HG02678 (cell line): ENCODE data around the gene ASS1.

Experiments used
- ATAC-seq: cut with Tn5 transposase; IDR thresholded peaks from one replicate; pipeline ENCODE4 v1.9.1; 2021; ENCODE audit warnings: mild to moderate bottlenecking, moderate library complexity; ENCODE audit not compliant: unreplicated experiment

The ASS1 gene

DNA sequence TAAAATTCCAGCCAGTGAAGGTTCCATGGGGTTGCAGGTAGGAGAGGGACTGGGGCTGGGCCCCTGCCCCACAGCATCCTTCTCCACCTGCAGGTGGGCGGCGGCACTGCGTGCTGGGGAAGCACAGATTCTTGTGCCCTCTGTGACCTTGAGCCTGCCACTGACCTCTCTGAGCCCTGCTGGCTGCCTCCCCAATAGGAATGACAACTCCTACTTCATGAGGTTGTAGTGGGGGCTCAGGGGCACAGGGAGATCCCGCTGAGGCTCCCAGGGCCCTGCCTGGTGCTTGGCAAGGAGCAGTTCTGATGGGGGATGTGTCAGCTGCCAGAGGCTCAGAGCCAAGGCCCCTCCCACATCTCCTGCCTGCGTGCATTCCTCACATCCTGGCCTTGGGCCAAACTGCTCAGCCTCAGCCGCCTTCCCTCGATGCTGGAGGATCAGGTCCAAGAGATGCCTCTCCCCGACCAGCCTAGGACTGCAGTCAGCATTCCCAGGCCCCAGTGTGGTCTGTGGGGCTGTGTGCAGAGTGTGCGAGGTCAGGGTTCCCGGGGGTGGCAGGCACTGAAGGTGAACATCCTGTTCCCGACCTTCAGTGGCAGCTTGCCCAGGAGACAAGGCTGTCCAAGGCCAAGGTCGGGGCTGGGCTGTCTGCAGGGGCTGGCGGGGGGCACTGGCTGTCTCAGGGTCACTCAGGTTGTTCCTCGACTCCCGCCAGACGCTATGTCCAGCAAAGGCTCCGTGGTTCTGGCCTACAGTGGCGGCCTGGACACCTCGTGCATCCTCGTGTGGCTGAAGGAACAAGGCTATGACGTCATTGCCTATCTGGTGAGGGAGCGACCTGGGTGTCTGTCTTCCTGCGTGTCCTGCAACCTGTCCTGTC, 7.0 kb downstream of the ASS1 start:
- no peak for ATAC-seq

DNA sequence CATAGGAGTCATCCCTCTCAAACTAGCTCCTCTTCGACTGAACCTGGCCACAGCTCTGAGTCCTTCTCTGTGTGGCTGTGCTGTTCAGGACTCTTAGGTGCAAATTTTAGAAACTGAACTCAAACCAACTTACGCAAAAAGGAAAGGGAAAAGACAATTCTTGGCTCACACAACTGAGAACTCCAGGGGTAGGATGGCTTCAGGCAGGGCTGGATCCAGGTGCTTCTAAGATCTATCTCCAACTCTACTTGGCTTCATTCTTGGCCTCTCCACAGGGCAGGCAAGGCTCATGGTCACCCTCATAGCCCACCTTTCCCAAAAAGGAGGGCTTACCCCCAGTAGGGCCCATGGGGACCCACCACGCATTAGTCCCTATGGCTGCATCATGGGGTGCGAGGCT, 8.1 kb downstream of the ASS1 start:
- no peak for ATAC-seq

DNA sequence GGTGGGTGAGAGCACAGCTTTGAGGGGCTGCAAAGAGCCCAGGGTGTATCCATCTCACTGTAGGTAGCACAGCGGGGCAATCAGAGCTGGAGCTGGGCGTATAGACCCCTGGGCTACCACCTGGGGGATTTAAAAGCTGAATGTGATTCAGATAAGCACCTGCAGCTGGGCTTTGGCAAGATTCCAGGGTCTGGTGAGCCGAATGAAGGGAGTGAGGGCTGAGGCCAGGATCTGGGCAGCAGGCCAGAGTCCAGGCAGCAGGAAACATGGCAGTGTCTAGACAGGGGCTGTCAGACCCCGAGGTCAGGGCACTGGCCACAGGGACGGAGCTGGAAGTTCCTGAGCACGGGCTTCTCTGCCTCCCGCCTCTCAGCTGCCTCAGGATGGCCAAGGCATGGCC, 8.7 kb downstream of the ASS1 start:
- ATAC-seq: no peak

DNA sequence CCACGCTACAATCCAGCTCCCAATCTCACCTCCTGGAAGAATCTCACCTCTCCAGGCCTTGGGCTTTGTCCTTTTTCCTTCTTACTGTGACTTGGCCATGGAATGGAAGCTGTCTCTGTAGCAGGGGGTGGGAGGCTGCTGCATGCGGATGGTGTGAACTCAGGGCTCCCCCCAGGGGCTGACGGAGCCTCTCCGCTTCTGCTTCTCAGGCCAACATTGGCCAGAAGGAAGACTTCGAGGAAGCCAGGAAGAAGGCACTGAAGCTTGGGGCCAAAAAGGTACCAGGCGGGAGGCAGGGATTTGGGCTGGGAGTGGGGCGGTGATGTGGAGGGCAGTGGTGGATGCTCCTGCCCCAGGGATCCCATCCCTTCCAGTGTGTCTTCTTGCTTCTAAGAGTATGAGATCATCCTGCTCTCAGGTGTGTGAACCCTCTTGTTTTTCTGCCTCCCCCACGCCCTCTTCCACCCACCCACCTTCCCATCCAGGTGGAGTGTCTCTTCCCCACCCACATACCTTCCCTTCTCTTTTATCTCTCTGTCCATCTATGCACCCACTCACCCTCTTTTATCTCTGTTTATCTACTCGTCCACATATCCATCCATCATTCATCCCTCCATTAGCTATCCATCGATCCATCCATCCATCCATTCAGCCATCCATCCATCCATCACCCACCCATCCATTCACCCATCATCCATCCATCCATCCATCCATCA, 9.5 kb downstream of the ASS1 start:
- no peak for ATAC-seq

DNA sequence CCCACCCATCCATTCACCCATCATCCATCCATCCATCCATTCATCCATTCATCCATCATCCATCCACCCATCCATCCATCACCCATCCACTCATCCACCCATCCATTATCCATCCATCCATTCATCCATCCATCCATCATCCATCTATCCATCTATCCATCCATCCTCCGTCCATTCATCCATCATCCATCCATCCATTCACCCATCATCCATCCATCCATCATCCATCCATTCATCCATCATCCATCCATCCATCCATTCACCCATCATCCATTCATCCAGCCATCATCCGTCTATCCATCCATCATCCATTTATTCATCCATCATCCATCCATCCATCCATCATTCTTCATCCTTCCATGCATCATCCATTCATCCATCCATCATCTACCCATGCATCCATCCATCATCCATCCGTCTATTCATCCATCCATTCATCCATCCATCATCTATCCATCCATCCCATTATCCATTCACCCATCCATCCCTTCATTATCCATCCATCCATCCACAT, 10.1 kb downstream of the ASS1 start:
- ATAC-seq: no peak

DNA sequence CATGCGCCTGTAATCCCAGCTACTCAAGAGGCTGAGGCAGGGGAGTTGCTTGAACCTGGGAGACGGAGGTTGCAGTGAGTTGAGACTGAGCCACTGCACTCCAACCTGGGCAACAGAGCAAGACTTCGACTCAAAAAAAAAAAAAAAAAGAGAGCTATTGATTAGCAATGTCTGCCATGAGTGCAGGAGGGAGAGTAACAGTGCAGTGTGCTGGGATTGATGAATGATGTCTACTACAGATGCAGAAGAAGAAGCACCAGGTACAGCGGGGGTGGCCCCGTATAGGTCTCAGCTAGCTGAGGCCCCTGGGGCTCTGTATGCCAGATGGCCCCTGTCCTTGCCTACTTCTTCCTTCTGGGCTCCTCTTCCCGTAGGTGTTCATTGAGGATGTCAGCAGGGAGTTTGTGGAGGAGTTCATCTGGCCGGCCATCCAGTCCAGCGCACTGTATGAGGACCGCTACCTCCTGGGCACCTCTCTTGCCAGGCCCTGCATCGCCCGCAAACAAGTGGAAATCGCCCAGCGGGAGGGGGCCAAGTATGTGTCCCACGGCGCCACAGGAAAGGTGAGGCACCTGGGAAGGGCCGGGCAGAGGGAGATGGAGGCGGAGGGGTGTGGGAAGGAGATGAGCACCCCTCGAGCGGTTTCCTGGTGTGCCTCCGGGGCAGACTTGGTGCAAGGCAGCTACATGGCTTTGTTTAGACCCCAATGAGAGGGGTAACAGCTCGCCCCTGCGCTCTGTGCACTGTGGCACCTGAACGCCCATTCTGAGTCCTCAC, 13.5 kb downstream of the ASS1 start:
- ATAC-seq: no peak

DNA sequence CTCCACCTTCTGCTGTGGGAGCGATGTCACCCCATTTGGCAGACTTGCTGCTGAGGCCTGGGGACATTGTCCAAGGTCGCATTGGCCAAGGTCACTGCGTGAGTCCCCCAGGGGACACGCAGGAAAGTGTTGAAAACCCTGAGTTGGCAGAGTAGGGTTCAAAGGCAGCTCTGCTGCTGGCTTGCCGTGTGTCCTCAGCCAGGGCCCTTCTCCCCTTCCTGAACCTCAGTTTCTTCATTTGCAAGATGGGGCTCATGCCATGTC, 14.0 kb downstream of the ASS1 start:
- ATAC-seq: no peak

DNA sequence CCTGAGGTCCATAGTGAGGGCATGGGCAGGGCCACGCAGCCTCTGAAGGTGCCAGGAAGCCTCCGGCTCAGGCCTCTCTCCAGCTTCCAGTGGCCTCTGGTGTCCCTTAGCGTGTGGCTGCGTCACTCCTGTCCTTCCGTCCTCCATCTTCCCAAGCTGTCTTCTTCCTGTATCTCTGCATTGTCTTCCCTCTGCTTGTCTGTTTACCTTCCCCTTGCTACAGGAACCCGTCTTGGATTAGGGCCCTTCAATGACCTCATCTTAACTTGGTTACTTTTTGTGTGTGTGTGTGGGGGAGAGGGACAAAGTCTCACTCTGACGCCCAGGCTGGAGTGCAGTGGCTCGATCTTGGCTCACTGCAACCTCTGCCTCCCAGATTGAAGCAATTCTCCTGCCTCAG, 14.4 kb downstream of the ASS1 start:
- no peak for ATAC-seq

DNA sequence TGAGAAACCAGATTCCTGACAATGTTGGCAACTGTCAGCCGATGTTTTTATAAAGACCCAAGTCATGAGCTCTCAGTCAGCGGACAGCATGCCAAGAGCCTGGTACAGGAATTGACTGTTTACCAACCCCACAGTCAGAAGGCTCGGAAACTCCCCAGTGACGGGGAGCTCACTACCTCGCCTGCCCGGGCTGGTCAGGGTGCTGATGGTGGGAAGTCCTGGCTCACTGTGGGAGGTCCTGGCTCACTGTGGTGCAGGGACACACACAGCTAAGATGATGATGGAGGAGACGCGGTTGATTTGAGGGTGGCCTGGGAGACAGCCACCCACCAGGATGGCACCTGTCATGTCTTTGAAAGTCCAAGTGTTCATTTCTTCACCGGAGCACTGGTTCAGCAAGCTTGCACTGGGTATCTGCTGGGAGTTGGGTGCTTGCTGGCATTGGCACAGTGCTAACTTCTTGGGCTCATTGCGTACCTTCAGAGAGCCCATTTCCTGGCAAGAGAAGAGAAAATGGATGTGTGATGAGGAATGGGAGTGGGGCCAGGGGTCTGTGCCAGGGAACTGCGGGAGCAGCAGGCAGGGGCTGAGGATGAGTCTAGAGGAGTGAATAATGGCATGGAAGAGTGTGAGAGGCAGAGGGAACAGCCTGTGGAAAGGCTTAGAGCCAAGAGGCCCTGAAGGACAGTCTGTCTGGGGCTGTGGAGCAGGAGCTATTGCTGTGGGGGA, 15.3 kb downstream of the ASS1 start:
- no peak for ATAC-seq

DNA sequence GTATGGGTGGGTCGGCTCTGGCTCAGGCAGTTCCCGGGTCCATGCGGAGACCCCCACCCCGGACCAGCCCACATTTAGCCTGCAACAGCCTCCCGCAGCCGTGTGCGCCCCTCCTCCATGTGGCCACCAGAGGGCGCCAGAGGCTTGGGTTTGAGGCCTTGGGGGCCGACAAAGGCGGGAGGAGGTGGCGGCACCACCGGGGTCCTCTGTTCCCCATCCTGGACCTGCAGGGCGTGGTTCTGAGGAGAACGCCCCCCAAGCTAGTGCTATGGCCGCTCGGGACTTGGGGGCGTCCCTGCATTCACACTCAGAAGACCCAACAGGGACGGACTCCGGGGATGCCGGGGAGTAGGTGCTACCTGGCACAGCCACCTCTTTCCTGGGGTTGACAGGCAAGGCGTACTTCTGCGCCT, 16.5 kb downstream of the ASS1 start:
- ATAC-seq: no peak

DNA sequence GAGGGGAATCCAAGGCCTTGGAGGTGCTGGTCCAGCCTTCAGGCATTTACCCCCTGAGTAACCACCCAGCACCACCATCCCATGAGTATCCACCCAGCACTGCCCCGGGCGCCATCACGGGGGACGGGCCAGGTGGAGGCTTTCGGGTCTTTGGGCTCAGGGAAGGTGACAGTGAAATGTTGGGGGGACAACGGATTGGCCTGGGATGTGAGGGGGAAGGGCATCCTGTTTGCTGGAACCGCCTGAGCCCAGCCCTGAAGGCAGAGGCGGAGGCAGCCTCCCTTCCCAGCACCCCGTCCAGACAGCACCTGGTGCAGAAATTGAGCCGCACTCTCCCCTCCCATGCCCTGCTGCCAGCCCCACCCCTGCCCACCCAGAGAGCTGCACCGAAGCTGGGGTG, 17.0 kb downstream of the ASS1 start:
- ATAC-seq: no peak

DNA sequence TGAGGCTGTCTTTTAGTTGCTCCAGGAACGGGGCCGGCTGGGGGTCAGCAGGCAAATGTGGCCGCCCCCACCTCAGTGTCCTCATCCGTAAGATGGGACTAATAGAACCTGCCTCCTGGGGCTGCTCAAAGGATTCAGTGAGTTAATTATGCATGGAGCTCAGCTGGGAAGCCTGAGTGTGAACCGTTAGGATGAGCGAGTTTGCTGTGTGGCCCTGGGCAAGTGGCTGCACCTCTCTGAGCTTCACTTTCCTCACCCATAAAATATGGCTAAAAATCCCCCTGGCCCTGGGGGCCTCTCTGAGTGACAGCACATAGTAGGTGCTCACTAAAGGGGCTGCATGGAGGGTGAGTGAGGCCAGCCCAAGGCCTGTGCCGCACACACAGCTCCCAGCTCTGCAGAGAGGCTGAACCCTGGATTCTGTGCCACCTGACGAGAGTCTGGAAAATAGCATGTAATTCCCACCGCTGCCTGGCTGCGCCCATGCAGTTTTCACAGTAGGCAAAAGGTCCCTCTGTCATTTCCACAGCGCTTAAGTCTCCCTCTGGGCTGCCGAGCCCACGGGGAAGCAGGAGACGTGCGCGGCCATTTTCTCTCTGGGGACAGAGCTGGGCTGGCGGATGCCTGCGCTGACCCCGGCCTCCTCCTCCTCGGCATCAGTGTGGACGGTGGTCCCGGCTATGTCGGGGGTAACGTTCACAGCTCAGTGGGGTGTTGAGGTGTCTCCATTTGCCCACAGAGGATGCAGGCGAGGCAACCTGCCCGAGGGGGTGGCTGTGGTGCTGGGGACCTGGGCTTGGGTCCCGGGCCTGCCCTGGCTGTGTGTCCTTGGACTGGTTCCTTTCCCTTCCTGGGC, 18.2 kb downstream of the ASS1 start:
- no peak for ATAC-seq

DNA sequence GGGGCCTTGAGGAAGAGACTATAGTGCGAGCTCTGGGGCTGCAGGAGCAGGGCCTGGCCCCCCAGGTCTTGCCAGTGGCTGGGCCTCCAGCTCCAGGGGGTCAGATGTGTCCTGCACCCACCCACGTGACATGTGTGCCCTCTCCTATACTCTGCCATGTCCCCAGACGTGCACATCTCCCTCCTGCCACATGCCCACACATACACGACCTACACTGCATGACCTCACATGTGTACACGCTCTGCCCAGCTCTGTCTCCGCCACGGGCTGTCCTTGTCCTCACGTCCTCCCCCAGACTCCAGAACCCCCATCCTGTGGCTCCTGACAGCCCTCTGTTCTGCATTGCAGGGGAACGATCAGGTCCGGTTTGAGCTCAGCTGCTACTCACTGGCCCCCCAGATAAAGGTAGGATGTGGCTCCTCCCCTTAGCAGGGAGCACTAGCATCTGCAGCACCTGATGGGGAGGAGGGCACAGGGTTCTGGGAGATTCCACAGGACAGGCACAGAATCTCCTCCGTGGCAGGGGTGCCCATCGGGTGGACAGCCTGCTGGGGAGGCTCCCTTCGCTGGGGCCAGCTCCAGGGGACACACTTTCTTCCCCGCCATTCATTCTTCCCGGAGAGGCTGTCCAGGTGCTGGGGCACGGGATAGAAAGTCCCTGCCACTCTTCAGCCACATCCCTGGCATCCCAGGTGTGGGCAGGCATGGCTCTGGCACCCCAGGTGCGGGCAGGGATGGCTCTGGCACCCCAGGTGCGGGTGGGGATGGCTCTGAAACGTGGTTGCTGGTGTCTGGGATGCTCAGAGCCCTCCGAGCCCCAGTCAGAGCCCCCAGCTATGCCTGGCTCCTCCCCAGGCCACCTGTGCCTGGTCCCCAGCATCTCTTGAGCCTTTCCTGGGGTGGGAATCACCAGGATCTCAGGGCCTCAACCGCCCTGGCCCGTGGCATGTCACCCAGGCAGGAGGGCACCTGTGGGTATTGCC, 19.3 kb downstream of the ASS1 start:
- ATAC-seq: no peak

DNA sequence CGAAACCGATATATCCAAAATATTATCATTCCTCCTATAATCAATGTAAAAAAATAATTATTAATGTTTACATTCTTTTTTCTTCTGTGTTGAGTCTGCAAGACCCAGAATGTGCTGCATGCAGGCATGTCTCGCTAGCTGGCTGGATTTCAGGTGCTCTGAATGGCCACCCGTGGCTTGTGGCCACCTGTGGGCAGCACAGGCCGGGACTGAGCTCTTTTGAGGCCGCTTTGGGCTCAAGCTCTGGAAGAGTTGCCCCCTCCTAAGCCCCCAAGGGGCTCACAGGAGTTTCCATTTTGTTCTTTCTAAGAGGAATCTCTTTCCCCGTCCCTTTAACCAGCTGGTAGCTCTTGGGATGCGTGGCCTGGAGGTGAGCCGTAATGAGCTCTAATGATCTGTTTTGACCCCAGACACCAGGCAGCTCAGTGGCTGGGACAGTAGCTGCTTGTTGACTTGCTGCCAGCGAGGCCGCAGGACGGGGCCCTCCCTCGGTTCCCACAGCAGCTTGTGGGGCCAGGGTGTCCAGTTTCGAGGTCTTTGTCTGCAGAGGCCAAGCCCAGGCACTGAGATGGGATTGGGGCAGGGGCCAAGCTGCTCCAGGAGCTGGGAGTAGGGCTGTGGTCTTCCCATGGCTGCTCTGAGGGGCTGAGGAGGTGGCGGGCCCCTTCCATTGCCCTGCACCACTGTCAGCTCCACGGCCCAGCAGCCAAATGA, 20.8 kb downstream of the ASS1 start:
- ATAC-seq: no peak

DNA sequence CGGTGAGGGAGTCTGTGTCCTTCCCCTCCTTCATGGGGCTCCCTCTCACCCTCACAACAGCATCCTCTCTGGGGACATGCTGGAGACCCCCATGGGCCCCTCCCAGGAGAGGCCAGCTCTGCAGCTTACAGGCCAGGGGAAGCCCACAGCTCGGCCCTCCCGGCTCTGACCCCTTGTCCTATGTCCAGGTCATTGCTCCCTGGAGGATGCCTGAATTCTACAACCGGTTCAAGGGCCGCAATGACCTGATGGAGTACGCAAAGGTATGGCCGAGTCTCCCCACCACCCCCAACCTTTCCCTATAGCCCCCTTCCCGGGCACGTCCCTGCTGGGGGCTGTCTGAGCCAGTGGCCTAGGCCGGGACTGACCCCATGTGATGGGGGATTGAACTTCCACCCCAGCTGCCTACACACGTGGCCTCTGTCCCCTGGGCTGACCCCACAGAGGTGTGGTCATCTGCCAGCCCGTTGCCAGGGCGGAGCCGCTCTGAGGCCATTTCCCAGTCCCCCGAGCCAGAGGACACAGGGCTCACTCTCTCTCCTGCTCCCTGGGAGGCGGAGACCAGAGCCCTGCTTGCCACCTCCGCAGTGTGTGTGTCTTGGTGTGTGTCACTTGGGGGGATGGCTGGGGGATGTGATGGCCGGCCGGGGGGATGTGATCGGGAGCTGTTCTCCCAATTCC, 21.9 kb downstream of the ASS1 start:
- ATAC-seq: no peak

DNA sequence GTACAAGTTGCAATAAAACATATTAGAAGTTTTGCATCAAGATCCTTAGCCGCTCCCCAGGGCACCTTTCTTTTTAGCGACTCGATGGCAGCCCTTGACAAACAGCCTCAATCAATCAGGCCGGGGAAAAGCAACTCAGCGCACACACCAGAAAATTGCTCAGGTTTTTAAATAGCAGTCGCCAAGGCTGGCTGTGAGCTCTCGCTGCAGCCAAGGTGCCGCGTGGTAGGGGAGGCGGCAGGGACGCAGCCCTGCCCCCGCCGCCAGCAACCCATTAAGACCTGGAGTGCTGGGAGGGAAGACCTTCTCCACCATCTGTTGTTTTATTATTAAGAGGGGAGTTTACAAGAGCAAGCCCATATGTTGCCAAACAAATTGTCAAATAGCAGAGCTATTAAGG, 22.6 kb downstream of the ASS1 start:
- ATAC-seq: no peak

DNA sequence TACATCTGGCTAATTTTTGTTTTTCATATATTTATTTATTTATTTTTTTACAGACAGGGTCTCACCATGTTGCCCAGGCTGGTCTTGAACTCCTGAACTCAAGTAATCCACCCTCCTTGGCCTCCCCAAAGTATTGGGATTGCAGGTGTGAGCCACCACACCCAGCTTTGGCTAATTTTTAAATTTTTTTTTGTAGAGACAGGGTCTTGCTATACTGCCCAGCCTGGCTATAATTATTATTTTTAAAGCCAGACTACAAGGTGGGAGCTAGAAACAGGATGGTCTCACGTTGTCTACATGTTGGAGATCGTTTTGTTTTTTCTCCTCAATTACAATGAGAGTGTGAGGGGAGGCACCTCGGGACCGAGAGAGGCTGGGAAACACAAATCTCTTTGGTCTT, 23.8 kb downstream of the ASS1 start:
- no peak for ATAC-seq

DNA sequence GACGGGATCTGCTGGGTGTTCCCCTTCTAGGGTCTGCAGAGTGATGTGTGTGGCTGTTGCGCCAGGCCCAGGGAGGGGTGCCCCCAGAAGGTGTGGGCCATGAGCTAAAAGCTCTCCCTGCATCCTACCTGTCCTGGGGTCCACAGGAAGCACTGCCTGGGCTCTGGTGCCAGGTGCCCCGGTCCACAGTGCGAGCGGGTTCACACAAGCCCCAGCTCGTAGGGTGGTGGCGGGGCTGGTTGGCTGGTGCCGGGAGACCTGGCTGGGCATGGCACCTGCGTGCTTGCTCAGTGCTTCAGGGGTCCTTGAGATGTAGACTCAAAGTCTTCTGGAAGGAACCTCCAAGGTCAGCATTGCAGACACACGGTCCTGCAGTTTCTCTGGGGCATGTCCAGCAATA, 25.5 kb downstream of the ASS1 start:
- no peak for ATAC-seq
